Transverse colon (tissue), 4 donors: Measurements from ENCODE around the gene GAPVD1.

ENCODE experiments used
- POLR2A ChIP-seq: fragments of 450-650 bp; IDR thresholded peaks from one replicate; pipeline ENCODE4 v1.6.1; 2016; ENCODE audit warnings: antibody characterized with exemption, mild to moderate bottlenecking, moderate library complexity
- POLR2AphosphoS5 ChIP-seq, 3 donors: sonication (generic); formaldehyde crosslinking; IDR thresholded peaks; one replicate each; pipeline ENCODE4 v1.6.1; 2016; ENCODE audit warnings: antibody characterized with exemption in 3 of 3
- TF ChIP-seq, protein P1 (sequence below), 5 experiments: fragments of 200-600 bp in 3 of 5; fragments of 450-650 bp in 2 of 5; sonication (generic) in 3 of 5; IDR thresholded peaks; 1 replicate in 2 of 5; 2 replicates in 3 of 5; pipeline ENCODE4 v1.5.1; 2016 to 2017; ENCODE audit warnings: antibody characterized with exemption in 5 of 5, inconsistent platforms in 3 of 5, mild to moderate bottlenecking in 2 of 5, moderate library complexity in 1 of 5

DNA sequence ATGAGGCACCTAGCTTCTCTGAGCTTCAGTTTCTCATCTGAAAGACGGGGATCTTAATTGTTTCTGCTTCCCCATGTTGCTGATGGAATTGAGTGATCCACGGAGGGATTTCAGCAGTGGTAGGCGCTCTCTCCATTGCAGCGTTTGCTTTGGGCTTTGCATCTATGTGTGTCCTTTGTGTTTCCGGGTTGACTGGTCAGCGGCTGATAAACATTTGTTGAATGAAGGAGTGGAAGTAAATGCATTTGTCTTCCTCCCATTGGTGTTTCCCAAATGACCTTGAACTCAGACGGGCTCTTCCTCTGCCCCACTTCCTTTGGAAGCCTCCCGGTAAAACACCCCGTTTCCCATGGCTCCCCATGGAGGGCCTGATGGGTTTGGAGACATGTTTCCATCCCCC, 117.2 kb downstream of the GAPVD1 start:
- TF ChIP-seq, protein P1, sequence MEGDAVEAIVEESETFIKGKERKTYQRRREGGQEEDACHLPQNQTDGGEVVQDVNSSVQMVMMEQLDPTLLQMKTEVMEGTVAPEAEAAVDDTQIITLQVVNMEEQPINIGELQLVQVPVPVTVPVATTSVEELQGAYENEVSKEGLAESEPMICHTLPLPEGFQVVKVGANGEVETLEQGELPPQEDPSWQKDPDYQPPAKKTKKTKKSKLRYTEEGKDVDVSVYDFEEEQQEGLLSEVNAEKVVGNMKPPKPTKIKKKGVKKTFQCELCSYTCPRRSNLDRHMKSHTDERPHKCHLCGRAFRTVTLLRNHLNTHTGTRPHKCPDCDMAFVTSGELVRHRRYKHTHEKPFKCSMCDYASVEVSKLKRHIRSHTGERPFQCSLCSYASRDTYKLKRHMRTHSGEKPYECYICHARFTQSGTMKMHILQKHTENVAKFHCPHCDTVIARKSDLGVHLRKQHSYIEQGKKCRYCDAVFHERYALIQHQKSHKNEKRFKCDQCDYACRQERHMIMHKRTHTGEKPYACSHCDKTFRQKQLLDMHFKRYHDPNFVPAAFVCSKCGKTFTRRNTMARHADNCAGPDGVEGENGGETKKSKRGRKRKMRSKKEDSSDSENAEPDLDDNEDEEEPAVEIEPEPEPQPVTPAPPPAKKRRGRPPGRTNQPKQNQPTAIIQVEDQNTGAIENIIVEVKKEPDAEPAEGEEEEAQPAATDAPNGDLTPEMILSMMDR (IDR thresholded peaks at IDR 0.05): no peak
- TF ChIP-seq POLR2AphosphoS5 (IDR thresholded peaks at IDR 0.05) (no peak), POLR2A (no peak)
